Neuronal stem cell (in vitro differentiated cells): ENCODE results near the gene TMEM9.

ENCODE experiments used
- DNase-seq: peaks from one replicate; pipeline ENCODE4 v3.0.0-alpha.2; 2013; ENCODE audit warnings: low spot score
- H2AFZ ChIP-seq: one replicate; pipeline ENCODE4 v1.6.1; 2013; ENCODE audit warnings: mild to moderate bottlenecking, low read length, inconsistent platforms
- H2AK5ac ChIP-seq: 2 replicates; pipeline ENCODE4 v1.6.1; 2013; ENCODE audit warnings: low read depth, mild to moderate bottlenecking, inconsistent platforms, low read length, moderate library complexity, mixed read lengths
- H2BK120ac ChIP-seq: 2 replicates; pipeline ENCODE4 v1.6.1; 2013; ENCODE audit warnings: low read depth, mild to moderate bottlenecking, inconsistent platforms, low read length, moderate library complexity, mixed read lengths
- H2BK12ac ChIP-seq: one replicate; pipeline ENCODE4 v1.6.1; 2013; ENCODE audit warnings: low read length, inconsistent platforms
- H2BK15ac ChIP-seq: 2 replicates; pipeline ENCODE4 v1.6.1; 2013; ENCODE audit warnings: mild to moderate bottlenecking, low read length, inconsistent platforms, mixed read lengths
- H2BK5ac ChIP-seq: one replicate; pipeline ENCODE4 v1.6.1; 2013; ENCODE audit warnings: inconsistent platforms, mild to moderate bottlenecking, low read length, moderate library complexity
- H3K14ac ChIP-seq: one replicate; pipeline ENCODE4 v1.6.1; 2013; ENCODE audit warnings: low read length, inconsistent platforms
- H3K18ac ChIP-seq: 2 replicates; pipeline ENCODE4 v1.6.1; 2013; ENCODE audit warnings: low read length, inconsistent platforms
- H3K23ac ChIP-seq: 2 replicates; pipeline ENCODE4 v1.6.1; 2013; ENCODE audit warnings: low read depth, mild to moderate bottlenecking, mixed read lengths, low read length, inconsistent platforms; ENCODE audit not compliant: poor library complexity
- H3K27ac ChIP-seq: replicated peaks from 3 replicates; pipeline ENCODE4 v1.5.1; 2013; ENCODE audit warnings: low read length, inconsistent platforms
- H3K27me3 ChIP-seq, 3 experiments: 2 replicates each; pipeline ENCODE4 v1.6.1; 2013; ENCODE audit warnings: low read length in 3 of 3, mild to moderate bottlenecking in 2 of 3, inconsistent platforms in 1 of 3, low read depth in 1 of 3, mixed read lengths in 1 of 3, moderate library complexity in 1 of 3; ENCODE audit not compliant: control insufficient read depth in 3 of 3, insufficient read depth in 3 of 3
- H3K36me3 ChIP-seq, 2 donors: replicated peaks in 1 of 2; 2 replicates each; pipeline ENCODE4 v1.6.1; 2013; ENCODE audit warnings: low read length in 2 of 2; ENCODE audit not compliant: control insufficient read depth in 2 of 2, insufficient read depth in 2 of 2
- H3K4ac ChIP-seq: 2 replicates; pipeline ENCODE4 v1.6.1; 2013; ENCODE audit warnings: inconsistent platforms, mild to moderate bottlenecking, low read length, moderate library complexity
- H3K4me1 ChIP-seq, 2 donors: 1 replicate in 1 of 2; 2 replicates in 1 of 2; pipeline ENCODE4 v1.6.1; 2013; ENCODE audit warnings: low read length in 2 of 2, low read depth in 1 of 2; ENCODE audit not compliant: control insufficient read depth in 2 of 2, insufficient read depth in 1 of 2
- H3K4me2 ChIP-seq: one replicate; pipeline ENCODE4 v1.6.1; 2013; ENCODE audit warnings: mild to moderate bottlenecking, low read length, inconsistent platforms; ENCODE audit not compliant: insufficient read depth, poor library complexity, severe bottlenecking
- H3K4me3 ChIP-seq, 2 donors: 2 replicates each; pipeline ENCODE4 v1.5.1; 2013; ENCODE audit warnings: low read length in 2 of 2, mild to moderate bottlenecking in 2 of 2, inconsistent platforms in 1 of 2, moderate library complexity in 1 of 2
- H3K79me1 ChIP-seq: one replicate; pipeline ENCODE4 v1.6.1; 2013; ENCODE audit warnings: low read depth, mild to moderate bottlenecking, inconsistent platforms, low read length, moderate library complexity
- H3K9ac ChIP-seq: one replicate; pipeline ENCODE4 v1.6.1; 2013; ENCODE audit warnings: mild to moderate bottlenecking, low read depth, low read length, inconsistent platforms; ENCODE audit not compliant: poor library complexity
- H3K9me3 ChIP-seq, 2 donors: replicated peaks in 1 of 2; 2 replicates each; pipeline versions ENCODE3 to v1.6.1; 2013; ENCODE audit warnings: low read length in 2 of 2, mild to moderate bottlenecking in 2 of 2, inconsistent platforms in 1 of 2, low read depth in 1 of 2, mixed read lengths in 1 of 2, moderate library complexity in 1 of 2; ENCODE audit not compliant: control insufficient read depth in 2 of 2, insufficient read depth in 1 of 2
- H4K8ac ChIP-seq: one replicate; pipeline ENCODE4 v1.6.1; 2013; ENCODE audit warnings: low read depth, mild to moderate bottlenecking, inconsistent platforms, low read length, moderate library complexity
- H4K91ac ChIP-seq: one replicate; pipeline ENCODE4 v1.6.1; 2013; ENCODE audit warnings: low read length, low read depth, mild to moderate bottlenecking, inconsistent platforms; ENCODE audit not compliant: poor library complexity
- WGBS, 2 donors: extraction: QIAGEN DNeasy Blood & Tissue Kit; methylation state at CpG; one replicate each; pipeline ENCODE4 v1.1.7; 2013; ENCODE audit warnings: missing lambda C conversion rate in 2 of 2, mixed read lengths in 1 of 2; ENCODE audit not compliant: insufficient read length in 2 of 2, insufficient replicate concordance in 1 of 2; ENCODE audit errors: extremely low coverage in 2 of 2; 5-methylcytosine and 5-hydroxymethylcytosine counted together

Gene TMEM9

GRCh38 chr1:201119206-201120197 is 34.8 kb downstream of the TMEM9 start:
- Histone ChIP-seq H3K4me2 (no peak overlapping the region), H3K4me3 (no peak overlapping the region), H3K79me1 (no peaks in the 10 kb centered on the region), H3K14ac (no peak overlapping the region), H2BK120ac (no peak overlapping the region), H2BK15ac (no peak overlapping the region), H3K27ac (no peak overlapping the region), H2BK5ac (no peak overlapping the region), H3K9ac (no peak overlapping the region), H3K4me1 (peaks cover 0 to 4% of the 10 kb centered on the region in 2 donors), H3K36me3 (no peaks in the 10 kb centered on the region), H3K4ac (no peak overlapping the region), H4K91ac (no peak overlapping the region), H2AFZ (no peak overlapping the region), H3K27me3 (peaks cover 0 to 49% (median 15%) of the 10 kb centered on the region in 3 experiments), H2BK12ac (no peak overlapping the region), H3K9me3 (no peaks in the 10 kb centered on the region), H2AK5ac (no peak overlapping the region), H4K8ac (no peak overlapping the region), H3K23ac (no peak overlapping the region), H3K18ac (no peak overlapping the region)
- no CpG with 5 or more reads among the region's 14 CpGs for WGBS, 2 donors
- DNase-seq: peak; percentile 39

- peaks cover 0 to 24% (median 18%) of the 10 kb centered on the region in 3 experiments for H3K27me3 ChIP-seq
- peaks cover 8 to 11% of the 10 kb centered on the region in 2 donors for H3K4me1 ChIP-seq
- H3K9me3 ChIP-seq: no peaks in the 10 kb centered on the region
- no peak overlapping the region for H2AK5ac ChIP-seq
- no peak overlapping the region for H2BK15ac ChIP-seq
- no peak overlapping the region for H3K18ac ChIP-seq
- no peak overlapping the region for H3K4me3 ChIP-seq
- no peak overlapping the region for H3K4ac ChIP-seq
- no peak overlapping the region for H3K14ac ChIP-seq
- no peak overlapping the region for H2BK120ac ChIP-seq
- no peak for DNase-seq
- H3K4me2 ChIP-seq: no peak overlapping the region
- H2BK12ac ChIP-seq: no peak overlapping the region
- no peaks in the 10 kb centered on the region for H3K79me1 ChIP-seq
- H3K9ac ChIP-seq: no peak overlapping the region
- H4K91ac ChIP-seq: no peak overlapping the region
- no peak overlapping the region for H3K27ac ChIP-seq
- H2AFZ ChIP-seq: no peak overlapping the region
- no peak overlapping the region for H4K8ac ChIP-seq
- H2BK5ac ChIP-seq: no peak overlapping the region
- H3K36me3 ChIP-seq: no peaks in the 10 kb centered on the region
- H3K23ac ChIP-seq: no peak overlapping the region
- no CpG with 5 or more reads among the region's 2 CpGs for WGBS, 2 donors
Measured at GRCh38 chr1:201116091-201116490, 38.2 kb downstream of the TMEM9 start.

DNA sequence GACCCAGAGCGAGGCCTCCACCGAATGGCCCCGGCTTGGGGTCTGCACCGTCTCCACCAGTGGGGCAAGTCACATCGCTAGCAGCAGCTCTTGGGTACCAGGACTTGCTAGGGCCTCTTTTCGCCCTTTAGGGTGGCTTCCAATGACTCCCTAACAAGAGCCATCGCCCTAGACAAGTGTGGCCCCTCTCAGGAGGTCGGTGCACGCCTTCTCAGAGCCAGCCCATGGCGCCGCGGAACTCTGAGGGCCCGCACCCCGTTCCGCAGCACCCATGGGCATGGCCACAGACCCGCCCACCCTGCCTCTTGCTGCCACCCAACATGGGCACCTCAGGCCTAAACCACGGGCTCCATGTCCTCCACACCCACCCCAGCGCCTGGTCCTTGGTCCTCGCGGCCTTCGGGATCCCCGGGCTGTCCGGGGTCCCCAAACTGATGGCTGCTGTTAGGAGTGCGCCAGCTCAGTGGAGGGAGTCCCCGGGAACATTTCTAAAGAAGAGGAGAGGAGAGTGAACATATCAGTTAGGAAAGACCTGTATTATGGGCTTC is 38.8 kb downstream of the TMEM9 start:
- Histone ChIP-seq H3K4me2 (peak overlapping the region; percentile 86), H3K4ac (no peak overlapping the region), H3K27ac (no peak overlapping the region), H3K14ac (peak overlapping the region; percentile 78), H3K4me3 (no peak overlapping the region), H3K79me1 (no peaks in the 10 kb centered on the region), H4K8ac (no peak overlapping the region), H3K23ac (peak overlapping the region; percentile 14), H2BK15ac (peak overlapping the region; percentile 45), H3K9me3 (no peaks in the 10 kb centered on the region), H3K36me3 (no peaks in the 10 kb centered on the region), H2BK12ac (no peak overlapping the region), H3K18ac (no peak overlapping the region), H2BK120ac (no peak overlapping the region), H3K27me3 (peaks cover 0 to 20% (median 18%) of the 10 kb centered on the region in 3 experiments), H2AK5ac (peak overlapping the region; percentile 59), H4K91ac (no peak overlapping the region), H3K4me1 (peaks cover 8 to 11% of the 10 kb centered on the region in 2 donors), H2BK5ac (no peak overlapping the region), H2AFZ (no peak overlapping the region), H3K9ac (no peak overlapping the region)
- no peak for DNase-seq
- WGBS, 2 donors: no CpG with 5 or more reads among the region's 25 CpGs
